Endothelial cell of hepatic sinusoid (primary cell): Measurements from ENCODE around the gene CA10.

Experiments
- in situ Hi-C: cut with HindIII; loops from 2 replicates; pipeline ENCODE4 v1.10.0; 2017; ENCODE audit warnings: low sequenced_read_pairs

Gene CA10

DNA sequence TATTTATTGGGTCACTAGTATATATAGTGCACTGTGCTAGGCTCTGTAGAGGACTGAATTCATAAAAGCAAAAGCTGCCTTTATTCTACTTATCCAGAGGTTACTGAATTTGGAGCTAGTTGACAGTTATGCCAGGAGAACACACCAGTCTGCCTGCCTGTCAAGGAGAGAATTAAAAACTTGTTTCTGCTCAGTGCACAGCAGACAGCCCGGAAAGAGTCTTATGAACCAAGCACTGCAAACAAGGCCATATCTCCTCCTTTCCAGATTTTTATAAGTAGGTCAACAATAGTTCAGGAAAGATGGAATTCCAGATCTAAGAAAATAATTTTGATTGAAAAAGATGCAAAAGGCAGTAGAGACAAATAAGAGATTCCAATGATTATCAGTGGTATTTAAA is 267.8 kb downstream of the CA10 start:
- in situ Hi-C loops = no loop called here

DNA sequence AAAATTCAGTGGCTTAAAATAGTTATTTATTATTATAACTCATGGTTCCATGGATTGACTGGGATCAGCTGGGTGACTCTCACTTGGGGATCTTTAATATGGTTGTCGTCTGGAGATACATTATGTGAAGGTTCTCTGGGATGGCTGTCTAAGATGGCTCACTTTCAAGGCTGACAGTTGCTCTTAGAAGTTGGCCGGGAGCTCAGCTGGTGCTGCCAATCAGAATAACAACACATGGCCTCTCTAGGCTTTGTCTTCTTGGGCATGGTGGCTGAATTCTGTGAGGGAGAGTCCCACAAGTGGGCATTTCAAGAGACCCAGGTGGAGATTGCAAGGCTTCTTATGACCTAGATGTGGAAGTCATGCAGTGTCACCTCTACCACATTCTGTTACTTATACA is 269.7 kb downstream of the CA10 start:
- in situ Hi-C loops = no loop called here

GRCh38 chr17:51876986-51877385 is 281.5 kb downstream of the CA10 start:
- in situ Hi-C loops = no loop called here

DNA sequence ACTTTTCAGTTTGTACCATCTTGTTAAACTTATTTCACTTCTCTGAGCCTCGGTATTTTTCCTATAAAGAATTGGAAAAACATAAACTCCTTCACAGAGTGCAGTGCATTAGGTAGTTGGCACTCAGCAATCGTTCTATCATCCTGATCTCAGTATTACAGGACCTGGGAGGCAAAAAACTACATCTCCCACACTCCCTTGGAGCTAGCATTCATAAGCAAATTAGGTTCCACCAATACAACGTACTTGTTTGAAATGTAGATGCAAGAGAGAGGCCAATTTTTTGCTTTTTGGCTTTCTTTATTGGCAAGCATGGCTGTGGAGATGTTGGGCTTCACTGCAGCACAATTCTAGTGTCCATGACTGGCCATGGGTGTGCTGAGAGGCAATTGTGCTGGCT is 285.2 kb downstream of the CA10 start:
- in situ Hi-C loops = no loop called here

GRCh38 chr17:51869387-51869786 is 289.1 kb downstream of the CA10 start:
- in situ Hi-C loops = no loop called here

DNA sequence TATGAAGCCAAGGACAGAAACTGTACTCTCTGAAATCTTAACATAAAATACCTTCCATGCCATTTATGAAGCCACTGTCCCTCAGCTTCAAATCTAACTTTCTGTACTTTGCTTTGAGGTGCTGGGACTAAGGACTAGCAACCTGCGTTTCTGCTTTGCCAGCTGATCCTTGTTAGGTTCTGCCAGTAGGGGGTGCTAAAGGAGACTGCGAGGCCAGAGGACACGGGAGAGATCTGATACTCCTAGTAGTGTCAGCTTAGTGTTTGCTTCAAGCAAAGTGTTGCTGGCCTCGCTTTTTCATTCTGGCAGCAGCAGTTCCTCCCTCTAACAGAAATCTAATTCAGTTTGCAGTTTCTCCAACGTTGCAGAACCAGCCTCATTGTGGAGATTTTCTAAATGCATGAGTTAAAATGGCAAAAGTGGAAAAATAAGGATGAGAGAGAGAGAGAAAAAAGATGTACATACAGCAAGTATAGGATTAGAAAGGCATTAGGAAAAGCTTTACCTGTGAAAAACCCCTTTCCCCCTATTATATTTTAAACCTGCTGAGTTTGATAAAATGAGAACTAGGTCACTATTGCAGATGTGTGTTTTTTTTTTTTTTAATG is 297.5 kb downstream of the CA10 start:
- in situ Hi-C loops = no loop called here

DNA sequence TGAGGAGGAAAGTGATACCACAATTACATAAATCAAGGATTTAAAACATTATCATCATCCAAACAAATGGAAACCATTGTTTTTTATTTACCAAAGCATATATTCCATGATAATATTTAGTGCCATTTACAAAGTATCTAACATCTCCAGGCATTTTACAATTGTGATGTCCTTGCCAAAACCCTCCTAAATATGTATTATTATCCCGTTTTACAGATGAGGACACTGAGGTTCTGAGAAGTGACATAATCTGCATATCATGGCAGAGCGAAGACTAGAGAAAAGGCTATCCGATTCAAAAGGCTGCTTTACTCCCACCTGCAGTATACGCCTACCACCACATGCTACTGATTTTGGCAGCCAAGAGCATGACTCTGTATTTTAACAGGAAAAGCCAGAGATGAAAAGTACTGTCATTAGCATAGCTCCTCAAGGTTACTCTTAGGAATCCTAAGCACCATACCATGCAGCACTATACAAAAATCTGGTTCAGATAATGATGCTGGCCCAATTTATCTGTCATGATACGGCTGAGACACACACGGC is 301.4 kb downstream of the CA10 start:
- in situ Hi-C loops = no loop called here

GRCh38 chr17:51855806-51856205 is 302.7 kb downstream of the CA10 start:
- in situ Hi-C loops = no loop called here

- in situ Hi-C loops = no loop called here
Measured at GRCh38 chr17:51853857-51854256, 304.7 kb downstream of the CA10 start.

DNA sequence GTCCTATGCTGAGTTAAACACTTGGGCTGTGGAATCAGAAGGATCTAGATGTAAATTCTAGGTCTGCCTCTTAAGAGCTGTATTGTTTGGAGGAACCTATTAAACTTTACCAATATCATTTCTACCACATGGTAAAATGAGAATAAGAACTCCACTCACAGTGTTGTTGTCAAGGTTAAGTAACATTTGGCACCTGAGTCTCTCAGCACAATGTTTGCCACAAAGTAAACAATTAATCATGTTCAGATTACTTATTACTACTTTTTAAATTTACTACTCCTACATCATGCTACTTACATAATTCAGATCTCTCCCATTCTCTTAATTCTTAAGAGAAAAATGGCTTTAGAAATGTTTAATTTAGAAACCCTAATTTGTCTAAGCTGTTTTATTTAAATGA is 305.9 kb downstream of the CA10 start:
- in situ Hi-C loops = no loop called here

GRCh38 chr17:51850201-51850600 is 308.3 kb downstream of the CA10 start:
- in situ Hi-C loops = no loop called here

DNA sequence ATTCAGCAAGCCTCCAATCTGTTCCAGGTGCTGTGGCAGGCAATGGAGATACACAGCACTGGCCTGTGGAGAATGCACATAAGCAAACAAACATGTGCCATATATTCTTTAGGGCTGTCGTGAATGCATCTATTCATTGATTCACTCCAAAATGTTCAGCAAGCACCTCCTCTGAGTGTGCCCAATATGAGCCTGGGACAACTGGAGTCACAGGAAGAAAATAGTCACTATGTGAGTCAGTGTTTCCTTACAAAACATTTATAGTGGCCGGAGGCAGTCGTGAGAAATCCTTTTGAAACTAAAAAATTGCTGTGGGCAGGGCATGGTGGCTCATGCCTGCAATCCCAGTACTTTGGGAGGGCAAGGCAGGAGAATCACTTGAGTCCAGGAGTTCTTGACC is 310.1 kb downstream of the CA10 start:
- in situ Hi-C loops = no loop called here

- in situ Hi-C loops = no loop called here
Measured at GRCh38 chr17:51846566-51846965, 311.9 kb downstream of the CA10 start.

- in situ Hi-C loops = no loop called here
Measured at GRCh38 chr17:51845776-51846175, 312.7 kb downstream of the CA10 start.

- in situ Hi-C loops = no loop called here
Measured at GRCh38 chr17:51842763-51843162, 315.8 kb downstream of the CA10 start.

- in situ Hi-C loops = no loop called here
Measured at GRCh38 chr17:51841669-51842068, 316.8 kb downstream of the CA10 start.

DNA sequence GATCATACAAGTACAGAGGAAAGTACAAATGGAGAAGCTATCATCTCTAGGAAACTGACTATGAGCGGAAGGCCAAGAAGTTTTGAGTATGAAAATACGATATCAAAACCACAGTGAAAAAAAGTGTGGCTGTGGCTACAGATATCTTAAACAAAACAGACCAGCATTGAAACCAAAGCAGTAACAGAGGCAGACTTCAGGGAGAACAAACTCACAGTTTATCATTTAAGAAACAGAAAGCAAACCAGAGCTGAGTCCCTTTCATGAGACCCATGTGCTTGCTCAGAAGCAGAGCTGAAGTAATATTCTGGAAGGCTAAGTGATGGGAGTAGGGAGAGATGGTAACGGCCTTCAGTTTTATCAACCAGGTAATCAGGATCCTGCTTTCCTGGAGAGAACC is 317.8 kb downstream of the CA10 start:
- in situ Hi-C loops = no loop called here

GRCh38 chr17:51833620-51834019 is 324.9 kb downstream of the CA10 start:
- in situ Hi-C loops = no loop called here

DNA sequence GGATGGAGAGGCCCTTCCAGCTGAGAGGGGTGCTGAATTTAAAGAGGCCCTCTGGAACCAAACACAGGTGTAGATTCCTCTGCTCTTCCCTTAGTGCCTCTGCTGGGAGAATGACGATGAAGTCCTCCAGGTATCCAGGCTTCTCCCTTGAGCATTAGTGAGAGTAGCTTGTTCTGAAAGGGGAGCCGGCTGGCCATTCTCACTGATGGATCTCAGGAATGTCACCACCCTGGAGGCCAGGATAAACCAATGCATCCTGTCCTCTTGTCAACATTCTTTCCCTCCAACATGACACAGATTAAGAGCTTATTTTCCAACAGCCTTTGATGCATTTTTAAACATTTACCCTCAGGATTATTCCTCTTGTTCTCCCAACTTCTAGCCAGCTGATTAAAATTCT is 325.5 kb downstream of the CA10 start:
- in situ Hi-C loops = no loop called here

GRCh38 chr17:51830886-51831285 is 327.6 kb downstream of the CA10 start:
- in situ Hi-C loops = no loop called here

- in situ Hi-C loops = no loop called here
Measured at GRCh38 chr17:51830451-51830850, 328.1 kb downstream of the CA10 start.

GRCh38 chr17:51828901-51829300 is 329.6 kb downstream of the CA10 start:
- in situ Hi-C loops = no loop called here

GRCh38 chr17:51827140-51827539 is 331.4 kb downstream of the CA10 start:
- in situ Hi-C loops = no loop called here
